A549 (cell line): Measurements from ENCODE around the gene SHROOM2. TPM values are rescaled to one million over a fixed set of nuclear protein-coding genes. Genes with fewer than 3 reads are reported as not detected.

Experiments used
- ATAC-seq, 2 experiments: fragments of 200-7000 bp in 1 of 2; fragments of >200 bp in 1 of 2; cut with Nextera tagmentation in 1 of 2; cut with Tn5 transposase in 1 of 2; 3 replicates each; pipeline versions ENCODE4 v1.8.0 to v1.9.1; 2018 to 2020; ENCODE audit warnings: mild to moderate bottlenecking in 1 of 2, moderate library complexity in 1 of 2
- CTCF ChIA-PET: fragments of 300-600 bp; sonication (Branson Sonifier 250); formaldehyde crosslinking; extraction: SDS; loops from one replicate; lab custom pipeline; 2021; ENCODE audit warnings: antibody characterized with exemption, inconsistent platforms; lab: Yijun Ruan, JAX
- POLR2A ChIA-PET: fragments of 350-600 bp; formaldehyde crosslinking; extraction: SDS; loops from one replicate; lab custom pipeline; 2021; ENCODE audit warnings: antibody characterized with exemption, inconsistent platforms; lab: Yijun Ruan, JAX
- DNase-seq, 2 experiments: peaks; one replicate each; pipeline versions ENCODE4 v3.0.0 to v3.0.0-alpha.2; 2011 to 2016; ENCODE audit warnings: low read depth in 1 of 2, low spot score in 1 of 2
- FAIRE-seq: peaks from 2 replicates; lab custom pipeline; 2011; peaks lifted over from hg19 to GRCh38; lab: Jason Lieb, UNC
- H3K27ac ChIP-seq, 2 experiments: fragments of >200 bp; sonication (Bioruptor Twin); formaldehyde crosslinking; 3 replicates each; pipeline ENCODE4 v1.5.1; 2016 to 2017
- H3K4me1 ChIP-seq: fragments of >200 bp; sonication (Bioruptor Twin); formaldehyde crosslinking; 3 replicates; pipeline ENCODE4 v1.6.1; 2016
- H3K4me2 ChIP-seq: fragments of >200 bp; sonication (Bioruptor Twin); formaldehyde crosslinking; 3 replicates; pipeline ENCODE4 v1.6.1; 2016
- H3K4me3 ChIP-seq: fragments of >200 bp; sonication (Bioruptor Twin); formaldehyde crosslinking; 3 replicates; pipeline ENCODE4 v1.5.1; 2016
- H3K9me3 ChIP-seq: fragments of >200 bp; sonication (Bioruptor Twin); formaldehyde crosslinking; 3 replicates; pipeline ENCODE4 v1.6.1; 2016
- BHLHE40 ChIP-seq: IDR thresholded peaks from 2 replicates; pipeline ENCODE4 v1.6.1; 2012; ENCODE audit warnings: low read depth, low read length, inconsistent platforms
- CBX8 ChIP-seq: fragments of 200-600 bp; sonication (generic); IDR thresholded peaks from 2 replicates; pipeline ENCODE4 v1.6.1; 2016
- CHD2 ChIP-seq: fragments of 150-350 bp; IDR thresholded peaks from 2 replicates; pipeline ENCODE4 v1.6.1; 2014; ENCODE audit warnings: low read length; ENCODE audit not compliant: partially characterized antibody
- CHD4 ChIP-seq: fragments of 200-600 bp; sonication (generic); IDR thresholded peaks from 2 replicates; pipeline ENCODE4 v1.6.1; 2016; ENCODE audit warnings: antibody characterized with exemption, mild to moderate bottlenecking, borderline replicate concordance
- EHMT2 ChIP-seq: fragments of 200-600 bp; sonication (generic); IDR thresholded peaks from 2 replicates; pipeline ENCODE4 v1.6.1; 2016; ENCODE audit warnings: antibody characterized with exemption, low read depth, mild to moderate bottlenecking, moderate library complexity
- FOSL2 ChIP-seq, 2 experiments: fragments of 450-650 bp in 1 of 2; fragments of >200 bp in 1 of 2; sonication (Bioruptor Twin) in 1 of 2; formaldehyde crosslinking; IDR thresholded peaks; 2 replicates each; pipeline versions ENCODE4 v1.5.0 to v1.6.1; 2016 to 2020; ENCODE audit warnings: mild to moderate bottlenecking in 1 of 2, moderate library complexity in 1 of 2
- GATA3 ChIP-seq: IDR thresholded peaks from 2 replicates; pipeline ENCODE4 v1.6.1; 2012; ENCODE audit warnings: borderline replicate concordance
- HDAC2 ChIP-seq: fragments of 200-600 bp; sonication (generic); IDR thresholded peaks from 2 replicates; pipeline ENCODE4 v1.6.1; 2016
- HEYL ChIP-seq: fragments of 250-450 bp; sonication (Bioruptor Pico); IDR thresholded peaks from 2 replicates; pipeline ENCODE4 v1.8.0; 2021; ENCODE audit warnings: mild to moderate bottlenecking, moderate library complexity
- HOXB13 ChIP-seq: fragments of 250-450 bp; sonication (Bioruptor Pico); IDR thresholded peaks from 2 replicates; pipeline ENCODE4 v1.5.0; 2020; ENCODE audit warnings: low read depth, mild to moderate bottlenecking, moderate library complexity
- HOXB5 ChIP-seq: fragments of 250-450 bp; sonication (Bioruptor Pico); IDR thresholded peaks from 2 replicates; pipeline ENCODE4 v1.5.0; 2020; ENCODE audit warnings: mild to moderate bottlenecking, moderate library complexity
- KDM1A ChIP-seq: fragments of 200-600 bp; sonication (generic); IDR thresholded peaks from 2 replicates; pipeline ENCODE4 v1.6.1; 2016; ENCODE audit warnings: low read depth, mild to moderate bottlenecking
- KDM5A ChIP-seq: fragments of 200-600 bp; sonication (generic); IDR thresholded peaks from 2 replicates; pipeline ENCODE4 v1.6.1; 2016; ENCODE audit warnings: antibody characterized with exemption, mild to moderate bottlenecking
- NFE2L2 ChIP-seq: fragments of 150-350 bp; conservative IDR thresholded peaks from 2 replicates; pipeline ENCODE4 v1.6.1; 2014; ENCODE audit warnings: low read length
- RAD21 ChIP-seq, 2 experiments: fragments of >200 bp in 1 of 2; sonication (Bioruptor Twin) in 1 of 2; formaldehyde crosslinking in 1 of 2; IDR thresholded peaks in 1 of 2; conservative IDR thresholded peaks in 1 of 2; 2 replicates in 1 of 2; 3 replicates in 1 of 2; pipeline ENCODE4 v1.6.1; 2012 to 2018; ENCODE audit warnings: inconsistent platforms in 1 of 2
- RARB ChIP-seq: fragments of 250-450 bp; sonication (Bioruptor Pico); IDR thresholded peaks from 2 replicates; pipeline ENCODE4 v1.8.0; 2021; ENCODE audit warnings: mild to moderate bottlenecking, moderate library complexity
- RCOR1 ChIP-seq: fragments of 150-350 bp; IDR thresholded peaks from 2 replicates; pipeline ENCODE4 v1.6.1; 2014; ENCODE audit warnings: antibody characterized with exemption, low read length, low read depth
- RFX5 ChIP-seq: fragments of 450-650 bp; IDR thresholded peaks from 2 replicates; pipeline ENCODE4 v1.7.1; 2014; ENCODE audit warnings: antibody characterized with exemption, mild to moderate bottlenecking, moderate library complexity
- ZC3H11A ChIP-seq: fragments of 450-650 bp; IDR thresholded peaks from 2 replicates; pipeline ENCODE4 v1.6.1; 2014; ENCODE audit warnings: antibody characterized with exemption, mild to moderate bottlenecking
- ZFP36 ChIP-seq: fragments of 450-650 bp; IDR thresholded peaks from 2 replicates; pipeline ENCODE4 v1.6.1; 2014; ENCODE audit warnings: borderline replicate concordance; ENCODE audit not compliant: partially characterized antibody
- WGBS: methylation state at CpG from one replicate; pipeline ENCODE4 v1.1.6; 2017; ENCODE audit errors: missing lambda C conversion rate; 5-methylcytosine and 5-hydroxymethylcytosine counted together
- polyA plus RNA-seq, 4 experiments: library from polyadenylated mRNA; depleted of rRNA in 3 of 4; stranded (reverse); fragments of >200 nt; fragmentation: RNase III in 1 of 4; extraction: RNeasy Plus Mini Kit Qiagen cat#74134 plus additional on column Dnase treatment in 1 of 4; gene quantifications; 2 replicates in 3 of 4; 3 replicates in 1 of 4; pipeline ENCODE4 v1.2.3, GENCODE V29; 2011 to 2017
- TF ChIP-seq, protein P1 (sequence below): fragments of 450-650 bp; IDR thresholded peaks from 2 replicates; pipeline ENCODE4 v1.6.1; 2014; ENCODE audit warnings: antibody characterized with exemption
- TF ChIP-seq, protein P2 (sequence below): IDR thresholded peaks from 2 replicates; pipeline ENCODE4 v1.6.1; 2012
- TF ChIP-seq, protein P3 (sequence below): IDR thresholded peaks from 2 replicates; pipeline ENCODE4 v1.6.1; 2012
- TF ChIP-seq, protein P4 (sequence below): fragments of >200 bp; sonication (Bioruptor Twin); formaldehyde crosslinking; IDR thresholded peaks from 2 replicates; pipeline ENCODE4 v1.6.1; 2016
- TF ChIP-seq, protein P5 (sequence below): fragments of 150-350 bp; IDR thresholded peaks from 2 replicates; pipeline ENCODE4 v1.6.1; 2014; ENCODE audit warnings: low read depth, mild to moderate bottlenecking, low read length

The SHROOM2 gene
- polyA plus RNA-seq, 2 of the 4 experiments (the other 2 are of a cell fraction) = 0.12 to 0.27 TPM

DNA sequence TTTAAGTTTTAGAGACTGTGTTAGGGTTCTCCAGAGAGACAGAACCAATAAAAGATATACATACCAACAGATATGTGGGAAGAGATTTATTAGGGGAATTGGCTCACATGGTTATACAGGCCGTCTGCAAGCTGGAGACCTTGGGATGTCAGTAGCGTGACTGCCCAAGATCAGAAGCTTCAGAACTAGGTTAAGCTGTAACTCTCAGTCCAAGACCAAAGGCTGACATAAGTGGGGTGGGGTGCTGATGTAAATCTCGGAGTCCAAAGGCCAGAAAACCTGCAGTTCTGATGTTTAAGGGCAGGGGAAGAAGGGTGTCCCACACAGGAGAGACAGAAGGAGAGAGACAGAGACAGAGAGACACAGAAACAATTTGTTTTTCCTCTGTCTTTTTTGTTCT lies 191.4 kb downstream of the SHROOM2 start:
- POLR2A ChIA-PET = no interaction called here
- DNase-seq (no peak), FAIRE-seq (no peak), ATAC-seq (no peak)
- Histone ChIP-seq H3K4me2 (no peak overlapping the region), H3K27ac (no peak overlapping the region), H3K9me3 (peaks cover 8% of the 10 kb centered on the region; the same call in 2 of the 3 replicates), H3K4me3 (no peak overlapping the region), H3K4me1 (no peaks in the 10 kb centered on the region)
- CTCF ChIA-PET = interaction anchor here (3.2 kb wide), 1 partner anchor 141 kb away, joined by 18 read pairs; no protein-coding TSS in a partner anchor
- TF ChIP-seq GATA3 (no peak), ZFP36 (no peak), HEYL (CRISPR knock-in tag) (no peak), NFE2L2 (no peak), HOXB13 (CRISPR knock-in tag) (no peak), RCOR1 (no peak), HDAC2 (no peak), CHD4 (no peak), ZC3H11A (no peak)
- TF ChIP-seq, protein P1, sequence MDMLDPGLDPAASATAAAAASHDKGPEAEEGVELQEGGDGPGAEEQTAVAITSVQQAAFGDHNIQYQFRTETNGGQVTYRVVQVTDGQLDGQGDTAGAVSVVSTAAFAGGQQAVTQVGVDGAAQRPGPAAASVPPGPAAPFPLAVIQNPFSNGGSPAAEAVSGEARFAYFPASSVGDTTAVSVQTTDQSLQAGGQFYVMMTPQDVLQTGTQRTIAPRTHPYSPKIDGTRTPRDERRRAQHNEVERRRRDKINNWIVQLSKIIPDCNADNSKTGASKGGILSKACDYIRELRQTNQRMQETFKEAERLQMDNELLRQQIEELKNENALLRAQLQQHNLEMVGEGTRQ = no peak
- TF ChIP-seq, protein P2, sequence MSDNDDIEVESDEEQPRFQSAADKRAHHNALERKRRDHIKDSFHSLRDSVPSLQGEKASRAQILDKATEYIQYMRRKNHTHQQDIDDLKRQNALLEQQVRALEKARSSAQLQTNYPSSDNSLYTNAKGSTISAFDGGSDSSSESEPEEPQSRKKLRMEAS = no peak
- TF ChIP-seq, protein P3, sequence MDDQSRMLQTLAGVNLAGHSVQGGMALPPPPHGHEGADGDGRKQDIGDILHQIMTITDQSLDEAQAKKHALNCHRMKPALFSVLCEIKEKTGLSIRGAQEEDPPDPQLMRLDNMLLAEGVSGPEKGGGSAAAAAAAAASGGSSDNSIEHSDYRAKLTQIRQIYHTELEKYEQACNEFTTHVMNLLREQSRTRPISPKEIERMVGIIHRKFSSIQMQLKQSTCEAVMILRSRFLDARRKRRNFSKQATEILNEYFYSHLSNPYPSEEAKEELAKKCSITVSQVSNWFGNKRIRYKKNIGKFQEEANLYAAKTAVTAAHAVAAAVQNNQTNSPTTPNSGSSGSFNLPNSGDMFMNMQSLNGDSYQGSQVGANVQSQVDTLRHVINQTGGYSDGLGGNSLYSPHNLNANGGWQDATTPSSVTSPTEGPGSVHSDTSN = no peak
- 32% methylated on average over 3 of the region's 3 CpGs for WGBS

DNA sequence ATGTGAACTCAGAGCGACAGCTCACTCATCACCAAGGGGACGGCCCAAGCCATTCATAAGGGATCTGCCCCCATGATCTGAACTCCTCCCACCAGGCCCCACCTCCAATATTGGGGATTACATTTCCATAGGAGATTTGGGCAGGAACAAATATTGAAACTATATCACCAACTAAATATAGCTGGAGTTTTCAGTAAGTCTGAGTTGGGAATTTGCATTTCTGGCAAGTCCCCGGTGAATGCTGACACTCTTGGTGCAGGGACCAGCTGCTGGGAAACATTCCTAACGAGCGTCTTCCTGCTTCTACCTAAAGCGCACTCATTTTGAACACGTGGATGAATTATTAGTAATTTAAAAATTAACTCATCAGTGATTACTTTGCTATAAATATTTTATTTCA lies 194.2 kb downstream of the SHROOM2 start:
- Histone ChIP-seq H3K4me3 (no peak overlapping the region), H3K4me1 (no peaks in the 10 kb centered on the region), H3K4me2 (no peak overlapping the region), H3K27ac (no peak overlapping the region), H3K9me3 (no peaks in the 10 kb centered on the region)
- DNase-seq (no peak), FAIRE-seq (no peak), ATAC-seq (no peak)
- TF ChIP-seq RARB (CRISPR knock-in tag) (no peak), FOSL2 (IDR thresholded peaks at IDR 0.05) (no peak), FOSL2 (CRISPR knock-in tag; IDR thresholded peaks at IDR 0.05) (no peak), KDM5A (no peak), CBX8 (no peak), KDM1A (no peak), RFX5 (no peak), RAD21 (conservative IDR thresholded peaks at IDR 0.05 in 1 of 2, IDR thresholded peaks at IDR 0.05 in 1 of 2) (no peak)
- TF ChIP-seq, protein P4, sequence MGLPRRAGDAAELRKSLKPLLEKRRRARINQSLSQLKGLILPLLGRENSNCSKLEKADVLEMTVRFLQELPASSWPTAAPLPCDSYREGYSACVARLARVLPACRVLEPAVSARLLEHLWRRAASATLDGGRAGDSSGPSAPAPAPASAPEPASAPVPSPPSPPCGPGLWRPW = no peak
- ChIA-PET POLR2A (no interaction called here), CTCF (interaction anchor here (1.4 to 6.0 kb wide), 3 partner anchors 8 to 139 kb away, joined by 4 to 49 read pairs (median 18); no protein-coding TSS in a partner anchor)
- 86% methylated on average over 7 of the region's 7 CpGs for WGBS

DNA sequence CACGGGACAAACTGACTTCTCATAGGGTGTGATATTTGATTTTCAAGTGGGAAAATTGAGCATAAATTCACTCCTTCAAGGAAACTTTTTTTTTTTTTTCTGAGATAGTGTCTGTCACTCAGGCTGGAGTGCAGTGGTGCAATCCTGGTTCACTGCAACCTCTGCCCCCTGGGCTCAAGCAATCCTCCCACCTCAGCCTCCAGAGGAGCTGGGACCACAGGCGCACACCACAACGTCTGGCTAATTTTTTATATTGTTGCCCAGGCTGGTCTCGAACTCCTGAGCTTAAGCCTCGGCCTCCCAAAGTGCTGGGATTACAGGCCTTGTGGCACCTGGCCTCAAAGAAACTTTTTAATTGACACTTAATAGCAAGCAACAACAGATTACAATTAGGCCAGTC lies 194.7 kb downstream of the SHROOM2 start:
- Histone ChIP-seq H3K4me3 (no peak overlapping the region), H3K4me2 (no peak overlapping the region), H3K4me1 (no peaks in the 10 kb centered on the region), H3K27ac (no peak overlapping the region), H3K9me3 (no peaks in the 10 kb centered on the region)
- ChIA-PET CTCF (interaction anchor here (6.0 kb wide), 1 partner anchor 139 kb away, joined by 49 read pairs; no protein-coding TSS in a partner anchor), POLR2A (no interaction called here)
- no peak for ATAC-seq
- 63% methylated on average over 5 of the region's 5 CpGs for WGBS
- no peak for FAIRE-seq
- TF ChIP-seq KDM1A (no peak), HDAC2 (no peak), CBX8 (no peak), EHMT2 (no peak), CHD2 (no peak), NFE2L2 (no peak), HOXB5 (CRISPR knock-in tag) (no peak), BHLHE40 (no peak)
- TF ChIP-seq, protein P5, sequence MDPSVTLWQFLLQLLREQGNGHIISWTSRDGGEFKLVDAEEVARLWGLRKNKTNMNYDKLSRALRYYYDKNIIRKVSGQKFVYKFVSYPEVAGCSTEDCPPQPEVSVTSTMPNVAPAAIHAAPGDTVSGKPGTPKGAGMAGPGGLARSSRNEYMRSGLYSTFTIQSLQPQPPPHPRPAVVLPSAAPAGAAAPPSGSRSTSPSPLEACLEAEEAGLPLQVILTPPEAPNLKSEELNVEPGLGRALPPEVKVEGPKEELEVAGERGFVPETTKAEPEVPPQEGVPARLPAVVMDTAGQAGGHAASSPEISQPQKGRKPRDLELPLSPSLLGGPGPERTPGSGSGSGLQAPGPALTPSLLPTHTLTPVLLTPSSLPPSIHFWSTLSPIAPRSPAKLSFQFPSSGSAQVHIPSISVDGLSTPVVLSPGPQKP = no peak
- no peak for DNase-seq
